Astrocyte (in vitro differentiated cells and primary cell): Measurements from ENCODE around the gene PGC.

Source experiments
- CTCF ChIP-seq: IDR thresholded peaks from 2 replicates; pipeline ENCODE4 v1.5.1; 2011; ENCODE audit warnings: low read depth, mild to moderate bottlenecking, inconsistent platforms, low read length, moderate library complexity; ENCODE audit not compliant: insufficient read depth
- EZH2 ChIP-seq: IDR thresholded peaks from 2 replicates; pipeline ENCODE4 v1.6.1; 2012; ENCODE audit warnings: mild to moderate bottlenecking, low read length, inconsistent platforms; ENCODE audit not compliant: insufficient read depth

- TF ChIP-seq CTCF (no peak), EZH2 (no peak)
Measured at GRCh38 chr6:41692080-41692675, 55.0 kb downstream of the PGC start.
